HT1080 (cell line): ENCODE measurements around the gene CERK. TPM values are rescaled to one million over a fixed set of nuclear protein-coding genes. Genes with fewer than 3 reads are reported as not detected.

Experiments used
- DNase-seq: peaks from one replicate; pipeline ENCODE4 v3.0.0-alpha.2; 2015; ENCODE audit warnings: low read depth
- total RNA-seq: library from RNA; depleted of rRNA; stranded (reverse); fragments of >200 nt; shearing (Covaris generic); gene quantifications from 2 replicates; pipeline ENCODE4 v1.2.3, GENCODE V29; 2014

Gene CERK
- total RNA-seq, 1 experiment from 2014 or later: 61.2 TPM

GRCh38 chr22:46678785-46679700 is 59.0 kb downstream of the CERK start:
- DNase-seq: no peak

- no peak for DNase-seq
Observed at GRCh38 chr22:46678003-46678657, 59.9 kb downstream of the CERK start.

DNA sequence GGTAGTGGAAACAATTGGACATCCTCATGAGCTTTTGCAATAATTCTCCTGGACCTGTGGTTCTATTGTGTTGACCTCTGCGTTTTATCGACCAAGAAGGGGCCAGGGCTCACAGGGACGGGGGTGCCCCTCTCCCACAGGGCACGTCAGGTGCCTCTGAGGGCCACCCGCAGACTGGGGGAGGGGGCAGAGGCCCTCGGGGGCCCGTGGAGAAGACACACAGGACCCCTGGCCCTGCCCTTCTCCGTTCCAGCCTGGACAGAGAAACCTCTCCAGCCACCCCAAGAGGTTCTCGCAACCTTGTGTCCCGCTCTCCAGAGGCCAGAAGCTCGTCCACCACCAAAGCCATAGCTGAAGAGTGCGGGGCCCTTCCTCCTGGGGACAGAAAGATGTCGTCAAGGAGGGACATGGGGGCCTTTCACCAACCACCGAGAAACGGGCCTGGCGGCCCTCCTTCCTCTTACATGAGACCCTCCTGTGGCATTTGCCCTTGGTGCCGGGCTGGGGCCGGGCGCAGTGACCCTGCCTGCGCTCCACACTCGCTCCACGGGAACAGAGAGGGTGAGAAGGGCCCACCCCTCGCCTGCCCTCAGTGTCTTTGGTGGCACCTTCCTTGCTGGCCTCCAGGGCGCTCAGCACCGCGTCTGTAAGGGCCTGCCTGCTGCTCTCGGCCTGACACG is 60.6 kb downstream of the CERK start:
- no peak for DNase-seq

DNA sequence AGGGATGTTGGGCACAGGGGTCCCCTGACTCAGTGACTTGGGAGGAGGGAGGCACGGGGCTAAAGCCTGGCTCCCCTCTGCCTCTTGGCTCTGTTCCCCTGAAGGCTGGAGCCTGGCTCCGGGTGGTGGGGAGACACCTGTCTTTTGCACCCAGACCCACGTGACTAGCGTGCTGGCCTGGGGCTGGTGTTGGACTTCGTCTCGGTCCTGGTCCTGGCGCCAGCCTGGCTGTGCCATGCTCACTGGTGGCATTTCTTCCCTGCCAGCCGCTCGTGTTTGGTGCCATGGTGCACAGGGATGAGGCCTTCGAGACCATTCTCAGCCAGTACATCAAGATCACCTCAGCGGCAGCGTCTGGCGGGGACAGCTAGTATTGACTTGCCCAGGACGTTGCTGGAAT is 61.2 kb downstream of the CERK start:
- DNase-seq: no peak

GRCh38 chr22:46676479-46676878 is 61.6 kb downstream of the CERK start:
- DNase-seq: no peak

GRCh38 chr22:46675938-46676337 is 62.1 kb downstream of the CERK start:
- DNase-seq: no peak

DNA sequence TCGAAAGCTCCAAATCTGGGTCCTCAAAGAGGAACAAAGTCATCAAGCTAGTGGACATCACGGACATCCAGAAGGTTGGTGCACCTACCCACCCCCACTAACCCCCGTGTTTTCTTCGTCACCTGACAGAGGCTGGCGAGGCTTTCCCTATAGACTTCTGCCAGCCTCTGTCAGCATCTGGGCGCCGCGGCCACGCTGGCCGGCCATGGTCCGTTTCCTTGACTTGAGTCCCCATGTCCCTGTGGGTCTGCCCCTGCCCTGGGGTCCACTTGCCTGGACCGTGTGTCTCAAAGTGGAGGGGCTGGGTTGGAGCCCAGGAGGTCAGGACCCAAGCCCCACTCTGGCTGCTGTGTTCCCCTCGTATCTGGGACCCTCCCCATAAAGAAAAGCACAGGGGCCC is 62.6 kb downstream of the CERK start:
- DNase-seq: no peak

- no peak for DNase-seq
Observed at GRCh38 chr22:46674906-46675305, 63.1 kb downstream of the CERK start.

GRCh38 chr22:46674367-46674781 is 63.7 kb downstream of the CERK start:
- DNase-seq: no peak

DNA sequence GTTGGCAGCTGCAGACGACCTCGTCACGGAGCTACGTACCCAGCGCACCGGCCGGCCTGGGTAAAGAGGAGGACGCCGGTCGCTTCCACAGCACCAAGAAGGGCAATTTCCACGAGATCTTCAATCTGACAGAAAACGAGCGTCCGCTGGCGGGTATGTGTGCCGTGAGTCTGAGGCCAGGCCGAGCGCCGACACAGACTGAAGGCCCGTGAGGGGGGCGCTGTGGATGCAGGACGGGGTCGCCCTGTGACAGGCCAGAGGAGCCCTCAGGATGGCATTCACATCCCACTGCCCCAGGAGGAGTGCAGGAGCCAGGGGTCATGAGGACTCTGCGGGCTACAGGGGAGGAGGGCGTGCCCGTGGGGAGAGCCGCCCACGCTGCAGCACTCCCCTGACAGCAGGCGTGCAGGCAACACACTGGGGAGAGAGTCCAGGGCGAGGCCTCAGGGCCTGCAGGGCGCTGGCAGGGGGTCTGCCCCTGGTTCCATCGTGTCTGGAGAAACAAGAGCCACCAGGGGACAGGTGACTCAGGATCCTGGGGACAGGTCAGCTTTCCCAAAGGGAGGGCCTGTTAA is 64.3 kb downstream of the CERK start:
- no peak for DNase-seq

DNA sequence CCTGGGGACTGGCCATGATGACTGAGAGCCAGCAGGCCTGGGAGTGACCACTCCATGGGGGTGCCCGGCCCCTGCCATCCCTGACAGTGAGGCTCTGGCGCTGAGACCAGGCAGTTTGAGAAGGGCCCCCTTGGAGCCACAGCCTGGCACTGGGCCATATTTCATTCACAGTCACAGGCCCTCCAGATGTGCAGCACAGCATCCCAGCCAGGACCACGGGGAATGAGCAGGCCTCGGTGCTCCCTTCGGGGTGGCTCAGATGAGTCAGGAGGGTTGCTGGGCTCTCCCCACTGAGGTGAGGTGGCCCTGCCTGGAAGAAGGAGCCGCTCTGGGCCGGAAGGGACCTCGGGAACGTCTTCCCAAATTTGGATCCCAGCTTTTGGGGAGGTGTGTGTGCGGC is 64.8 kb downstream of the CERK start:
- no peak for DNase-seq

DNA sequence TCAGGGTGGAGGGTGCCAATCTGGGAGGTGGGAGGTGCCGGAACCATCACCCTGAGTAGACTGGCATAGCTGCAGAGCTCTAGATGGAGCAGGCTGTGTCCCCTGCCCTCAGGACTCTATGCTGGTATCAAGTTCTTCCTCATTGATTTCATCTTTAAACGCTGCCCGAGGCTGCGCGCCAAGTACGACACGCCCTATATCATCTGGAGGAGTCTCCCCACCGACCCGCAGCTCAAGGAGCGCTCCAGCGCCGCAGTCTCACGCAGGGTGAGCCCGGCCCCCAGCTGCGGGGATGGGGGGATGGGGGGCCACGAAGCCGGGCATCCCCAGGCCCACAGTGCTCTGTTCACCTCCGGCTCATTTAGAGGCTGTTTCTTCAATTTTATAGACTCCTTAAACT is 65.3 kb downstream of the CERK start:
- DNase-seq: no peak

DNA sequence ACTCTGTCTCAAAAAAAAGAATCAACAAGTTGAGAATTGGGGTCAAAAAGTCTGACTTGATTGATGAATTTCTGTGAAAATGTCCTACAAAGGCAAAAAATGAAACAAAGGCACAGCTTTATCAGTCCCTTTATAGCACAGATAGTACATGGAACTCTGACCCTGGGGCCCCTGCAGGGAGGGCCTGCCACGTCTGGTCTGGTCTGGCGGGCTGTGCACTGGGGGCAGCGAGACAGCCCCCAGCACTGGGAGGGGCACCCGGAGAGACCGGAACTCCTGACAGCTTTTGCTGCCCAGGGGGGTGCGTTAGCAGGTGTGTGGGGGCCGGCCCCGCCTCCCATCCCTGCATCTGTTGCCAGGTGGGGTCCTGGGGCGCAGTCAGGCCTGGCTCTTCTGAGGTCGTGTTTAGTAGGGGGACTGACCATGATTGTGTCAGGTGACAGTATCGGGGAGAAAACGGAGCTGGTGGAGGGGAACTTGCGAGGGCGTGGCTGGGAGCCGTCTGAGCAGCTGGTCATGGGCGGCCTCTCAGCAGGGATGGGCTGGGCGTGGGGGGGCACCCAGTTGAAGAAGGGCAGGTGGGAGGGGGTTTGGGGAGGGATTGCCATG is 66.1 kb downstream of the CERK start:
- no peak for DNase-seq

DNA sequence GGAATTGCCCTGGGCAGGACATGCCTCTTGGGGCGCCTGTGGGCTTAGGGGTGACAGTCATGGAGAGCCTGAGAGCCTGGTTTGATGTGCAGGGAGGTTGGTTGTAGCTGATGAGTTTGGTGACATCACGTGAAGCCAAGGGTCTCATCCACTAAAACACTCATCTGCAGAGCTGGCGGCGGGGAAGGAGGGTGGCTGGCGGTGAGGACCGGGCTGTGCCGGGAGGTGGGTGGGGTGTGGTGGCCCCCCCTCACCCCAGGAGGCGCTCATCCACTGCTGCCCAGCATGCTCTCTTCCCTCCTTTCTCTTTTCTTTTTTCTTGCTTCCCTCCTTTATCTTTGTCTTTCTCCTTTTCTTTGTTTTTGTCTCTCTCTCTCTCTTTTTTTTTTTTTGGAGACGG is 68.9 kb downstream of the CERK start:
- no peak for DNase-seq

GRCh38 chr22:46668116-46668515 is 69.9 kb downstream of the CERK start:
- no peak for DNase-seq

DNA sequence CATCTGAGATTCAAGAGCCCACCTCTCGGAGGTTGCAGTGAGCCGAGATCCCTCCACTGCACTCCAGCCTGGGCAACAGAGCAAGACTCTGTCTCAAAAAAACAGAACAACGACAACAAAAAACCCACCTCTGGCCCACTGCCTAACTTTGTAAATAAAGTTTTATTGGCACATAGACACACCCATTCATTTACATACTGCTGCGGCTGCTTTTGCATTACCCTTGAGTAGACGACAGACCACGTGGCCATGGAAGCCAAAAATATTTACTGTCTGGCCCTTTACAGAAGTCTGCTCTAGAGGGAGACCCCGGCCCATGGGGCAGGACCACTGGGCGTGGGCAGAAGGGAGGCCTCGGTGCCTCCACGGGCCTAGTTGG is 70.8 kb downstream of the CERK start:
- no peak for DNase-seq

- DNase-seq: no peak
Observed at GRCh38 chr22:46666577-46667244, 71.3 kb downstream of the CERK start.

DNA sequence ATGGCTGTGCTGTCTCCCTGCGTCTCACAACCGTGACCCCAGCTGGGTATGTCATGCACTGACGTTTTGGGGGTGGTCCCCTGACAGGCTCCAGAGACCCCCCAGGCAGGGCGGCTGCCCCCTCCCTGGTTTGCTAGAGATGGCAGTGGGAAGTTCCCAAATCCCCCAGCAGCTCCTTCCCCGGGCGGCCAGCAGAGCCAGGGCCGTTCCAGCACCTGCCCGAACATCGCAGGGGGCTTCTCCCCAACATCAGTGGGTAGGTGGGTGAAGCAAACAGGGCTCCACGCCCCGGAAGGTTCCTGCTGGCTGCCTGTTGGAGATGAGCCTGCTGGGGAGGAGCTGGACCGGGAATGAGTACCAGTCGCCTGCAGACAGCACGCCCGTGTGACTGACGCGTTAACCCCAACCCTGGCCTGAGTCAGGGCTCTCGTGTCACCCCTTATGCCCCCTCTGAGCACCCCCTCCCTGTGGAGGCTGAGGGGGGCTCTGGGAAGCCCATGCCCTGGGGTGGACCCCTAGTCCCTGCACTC is 72.2 kb downstream of the CERK start:
- DNase-seq: no peak

- no peak for DNase-seq
Observed at GRCh38 chr22:46665151-46665695, 72.8 kb downstream of the CERK start.

DNA sequence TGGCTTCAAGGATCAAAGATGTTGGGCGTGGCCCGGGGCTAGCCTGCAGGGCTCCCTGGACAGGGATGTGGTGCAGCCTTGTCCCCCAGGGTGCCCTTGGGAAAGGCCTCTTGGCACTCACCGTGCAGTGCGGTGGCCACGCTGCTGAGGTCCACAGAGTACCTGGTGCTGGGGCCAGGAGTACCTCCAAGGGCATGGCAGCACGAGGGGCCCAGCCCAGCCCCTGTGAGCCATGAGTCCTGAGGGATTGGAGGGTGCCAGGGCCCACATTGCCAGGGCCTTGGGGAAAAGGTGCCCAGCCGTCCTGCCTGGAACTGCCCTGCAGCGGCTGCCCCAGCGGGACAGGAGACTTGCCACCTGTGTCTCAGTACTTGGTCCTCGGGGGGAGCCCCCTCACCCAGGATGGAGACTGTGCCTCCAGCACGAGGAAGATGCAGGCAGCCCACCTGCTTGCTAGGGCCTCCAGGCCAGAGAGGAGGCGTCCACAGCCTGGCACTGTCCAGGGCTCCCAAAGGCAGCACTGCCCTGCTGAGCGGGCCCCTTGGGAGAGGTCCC is 73.7 kb downstream of the CERK start:
- DNase-seq: no peak
